HEK293 (cell line): Measurements from ENCODE around the gene SNAP23.

Experiments
- MEIS1 ChIP-seq: sonication (generic); formaldehyde crosslinking; IDR thresholded peaks from 2 replicates; pipeline ENCODE4 v1.8.1; 2022; ENCODE audit warnings: missing genetic modification reagents, mild to moderate bottlenecking, borderline replicate concordance
- MYNN ChIP-seq: fragments of 450-650 bp; formaldehyde crosslinking; IDR thresholded peaks from 2 replicates; pipeline ENCODE4 v1.5.1; 2016; ENCODE audit warnings: missing biosample characterization, missing genetic modification characterization, borderline replicate concordance
- PRDM1 ChIP-seq: fragments of 450-650 bp; formaldehyde crosslinking; IDR thresholded peaks from 2 replicates; pipeline ENCODE4; 2016; ENCODE audit warnings: missing biosample characterization, missing genetic modification characterization
- PRDM6 ChIP-seq: fragments of 450-650 bp; formaldehyde crosslinking; IDR thresholded peaks from 2 replicates; pipeline ENCODE4 v1.5.1; 2017; ENCODE audit warnings: missing biosample characterization, missing genetic modification characterization
- SETDB1 ChIP-seq: IDR thresholded peaks from one replicate; pipeline ENCODE4 v1.6.1; 2017; ENCODE audit warnings: mild to moderate bottlenecking, low read length, moderate library complexity, mixed read lengths; ENCODE audit not compliant: insufficient read length
- SP7 ChIP-seq: fragments of 450-650 bp; formaldehyde crosslinking; IDR thresholded peaks from 2 replicates; pipeline ENCODE4 v1.5.1; 2016; ENCODE audit warnings: missing biosample characterization, missing genetic modification characterization
- YY1 ChIP-seq: fragments of 450-650 bp; formaldehyde crosslinking; IDR thresholded peaks from 2 replicates; pipeline ENCODE4 v1.5.1; 2018; ENCODE audit warnings: missing biosample characterization, missing genetic modification characterization
- ZBTB11 ChIP-seq: fragments of 450-650 bp; formaldehyde crosslinking; conservative IDR thresholded peaks from 2 replicates; pipeline ENCODE4 v1.5.1; 2016; ENCODE audit warnings: low read depth, missing biosample characterization, missing genetic modification characterization
- ZEB2 ChIP-seq: fragments of 450-650 bp; formaldehyde crosslinking; IDR thresholded peaks from 2 replicates; pipeline ENCODE4 v1.5.1; 2016; ENCODE audit warnings: missing biosample characterization, missing genetic modification characterization
- ZFP69B ChIP-seq: fragments of 450-650 bp; formaldehyde crosslinking; IDR thresholded peaks from 2 replicates; pipeline ENCODE4 v1.5.1; 2016; ENCODE audit warnings: missing biosample characterization, missing genetic modification characterization
- ZNF138 ChIP-seq: fragments of 450-650 bp; formaldehyde crosslinking; IDR thresholded peaks from 2 replicates; pipeline ENCODE4 v1.5.1; 2016; ENCODE audit warnings: missing biosample characterization, missing genetic modification characterization, borderline replicate concordance
- ZNF18 ChIP-seq: fragments of 450-650 bp; formaldehyde crosslinking; IDR thresholded peaks from 2 replicates; pipeline ENCODE4 v1.5.1; 2016; ENCODE audit warnings: missing biosample characterization, missing genetic modification characterization
- ZNF184 ChIP-seq: fragments of 450-650 bp; IDR thresholded peaks from 2 replicates; pipeline ENCODE4 v1.5.1; 2018; ENCODE audit warnings: missing biosample characterization, mild to moderate bottlenecking, missing genetic modification characterization
- ZNF19 ChIP-seq: fragments of 450-650 bp; formaldehyde crosslinking; IDR thresholded peaks from 2 replicates; pipeline ENCODE4; 2016; ENCODE audit warnings: missing biosample characterization, missing genetic modification characterization, low read depth
- ZNF211 ChIP-seq: fragments of 450-650 bp; formaldehyde crosslinking; IDR thresholded peaks from 2 replicates; pipeline ENCODE4 v1.5.1; 2016; ENCODE audit warnings: low read depth, missing biosample characterization, missing genetic modification characterization
- ZNF214 ChIP-seq: fragments of 450-650 bp; formaldehyde crosslinking; IDR thresholded peaks from 2 replicates; pipeline ENCODE4 v1.5.1; 2017; ENCODE audit warnings: missing biosample characterization, mild to moderate bottlenecking, missing genetic modification characterization, borderline replicate concordance
- ZNF24 ChIP-seq: fragments of 450-650 bp; formaldehyde crosslinking; IDR thresholded peaks from 2 replicates; pipeline ENCODE4 v1.5.1; 2016; ENCODE audit warnings: missing biosample characterization, missing genetic modification characterization
- ZNF350 ChIP-seq: fragments of 450-650 bp; formaldehyde crosslinking; IDR thresholded peaks from 2 replicates; pipeline ENCODE4 v1.5.0; 2017; ENCODE audit warnings: missing biosample characterization, mild to moderate bottlenecking, missing genetic modification characterization
- ZNF37A ChIP-seq: fragments of 450-650 bp; IDR thresholded peaks from 2 replicates; pipeline ENCODE4 v1.5.1; 2018; ENCODE audit warnings: missing biosample characterization, missing genetic modification characterization
- ZNF416 ChIP-seq: fragments of 450-650 bp; formaldehyde crosslinking; IDR thresholded peaks from 2 replicates; pipeline ENCODE4 v1.5.1; 2016; ENCODE audit warnings: missing biosample characterization, missing genetic modification characterization
- ZNF560 ChIP-seq: fragments of 450-650 bp; formaldehyde crosslinking; IDR thresholded peaks from 2 replicates; pipeline ENCODE4 v1.5.1; 2017; ENCODE audit warnings: missing biosample characterization, missing genetic modification characterization, borderline replicate concordance
- ZNF580 ChIP-seq: fragments of 450-650 bp; formaldehyde crosslinking; IDR thresholded peaks from 2 replicates; pipeline ENCODE4 v1.5.1; 2016; ENCODE audit warnings: missing biosample characterization, missing genetic modification characterization
- ZNF623 ChIP-seq: fragments of 450-650 bp; formaldehyde crosslinking; IDR thresholded peaks from 2 replicates; pipeline ENCODE4 v1.5.1; 2016; ENCODE audit warnings: missing biosample characterization, missing genetic modification characterization
- ZNF629 ChIP-seq: fragments of 450-650 bp; formaldehyde crosslinking; IDR thresholded peaks from 2 replicates; pipeline ENCODE4 v1.5.1; 2017; ENCODE audit warnings: missing biosample characterization, missing genetic modification characterization
- ZNF639 ChIP-seq: fragments of 450-650 bp; formaldehyde crosslinking; IDR thresholded peaks from 2 replicates; pipeline ENCODE4 v1.5.1; 2016; ENCODE audit warnings: missing biosample characterization, missing genetic modification characterization
- ZNF704 ChIP-seq: fragments of 450-650 bp; formaldehyde crosslinking; IDR thresholded peaks from 2 replicates; pipeline ENCODE4 v1.5.1; 2016; ENCODE audit warnings: missing biosample characterization, missing genetic modification characterization
- ZNF768 ChIP-seq: fragments of 450-650 bp; formaldehyde crosslinking; IDR thresholded peaks from 2 replicates; pipeline ENCODE4 v1.5.1; 2018; ENCODE audit warnings: missing biosample characterization, mild to moderate bottlenecking, missing genetic modification characterization
- ZNF777 ChIP-seq: fragments of 450-650 bp; formaldehyde crosslinking; IDR thresholded peaks from 2 replicates; pipeline ENCODE4 v1.5.1; 2017; ENCODE audit warnings: missing biosample characterization, missing genetic modification characterization, borderline replicate concordance
- ZSCAN5A ChIP-seq: fragments of 450-650 bp; formaldehyde crosslinking; IDR thresholded peaks from 2 replicates; pipeline ENCODE4 v1.5.1; 2016; ENCODE audit warnings: missing biosample characterization, missing genetic modification characterization

Gene SNAP23

GRCh38 chr15:42576040-42576594 lies 80.7 kb downstream of the SNAP23 start (continued):
- no peak for TF ChIP-seq ZNF350 (tag by site-specific recombination)
- TF ChIP-seq YY1, result no peak
- no peak for TF ChIP-seq ZNF37A (tag by site-specific recombination)
- no peak for TF ChIP-seq ZNF24 (tag by site-specific recombination)
- no peak for TF ChIP-seq ZNF768 (tag by site-specific recombination)
- TF ChIP-seq ZNF184 (tag by site-specific recombination), result no peak
- no peak for TF ChIP-seq PRDM6 (tag by site-specific recombination)
- no peak for TF ChIP-seq ZEB2 (tag by site-specific recombination)
- TF ChIP-seq ZNF777 (tag by site-specific recombination), result no peak
- TF ChIP-seq ZNF560 (tag by site-specific recombination), result no peak
- no peak for TF ChIP-seq ZNF639
- no peak for TF ChIP-seq ZNF138 (tag by site-specific recombination)
- no peak for TF ChIP-seq ZNF211 (tag by site-specific recombination)
- TF ChIP-seq ZNF19 (tag by site-specific recombination), result no peak
- no peak for TF ChIP-seq MYNN (tag by site-specific recombination)
- no peak for TF ChIP-seq ZNF629
- TF ChIP-seq ZBTB11, result no peak
- no peak for TF ChIP-seq ZNF18 (tag by site-specific recombination)
- no peak for TF ChIP-seq ZNF416 (tag by site-specific recombination)
- no peak for TF ChIP-seq SETDB1
- 0 out of 2 replicates have a peak, but pooled peaks have one; percentile 6 for TF ChIP-seq SP7 (tag by site-specific recombination)
- no peak for TF ChIP-seq ZSCAN5A (tag by site-specific recombination)
- no peak for TF ChIP-seq ZNF623 (tag by site-specific recombination)
- no peak for TF ChIP-seq ZNF704
- TF ChIP-seq ZNF214, result no peak
- TF ChIP-seq ZFP69B (tag by site-specific recombination), result no peak
- peak; percentile 60; the same call in 1 of the 2 replicates for TF ChIP-seq PRDM1 (tag by site-specific recombination)
- TF ChIP-seq MEIS1 (CRISPR knock-in tag), result no peak
- TF ChIP-seq ZNF580, result no peak
